HepG2 (cell line): ENCODE measurements around the gene EIF4A3. TPM values are rescaled to one million over a fixed set of nuclear protein-coding genes. Genes with fewer than 3 reads are reported as not detected.

Experiments
- ATAC-seq: fragments of 200-7000 bp; cut with Tn5 transposase; 3 replicates; pipeline ENCODE4 v1.9.1; 2020; ENCODE audit warnings: mild to moderate bottlenecking, moderate library complexity
- BruUV-seq: library from RNA; stranded (reverse); fragments of 400-500 nt; replicated peaks from 2 replicates; lab custom pipeline; 2021; lab: Mats Ljungman, UMichigan
- CTCF ChIA-PET: fragments of 300-600 bp; formaldehyde crosslinking; extraction: SDS; loops from one replicate; lab custom pipeline; 2021; ENCODE audit warnings: low total read pairs, inconsistent platforms, low intra/inter-chr PET ratio; lab: Yijun Ruan, JAX
- POLR2A ChIA-PET: fragments of 350-600 bp; sonication (Branson Sonifier 250); formaldehyde crosslinking; loops from one replicate; lab custom pipeline; 2020; ENCODE audit warnings: antibody characterized with exemption, inconsistent platforms; lab: Yijun Ruan, JAX
- DNase-seq: peaks from one replicate; pipeline ENCODE4 v3.0.0-alpha.2; 2015; ENCODE audit warnings: low spot score
- FAIRE-seq: peaks from 3 replicates; lab custom pipeline; 2011; peaks lifted over from hg19 to GRCh38; lab: Jason Lieb, UNC
- H2AFZ ChIP-seq: one replicate; pipeline ENCODE4 v1.6.1; 2011; ENCODE audit warnings: low read length, inconsistent platforms
- H3K27ac ChIP-seq: fragments of 300-600 bp; 3 replicates; pipeline ENCODE4 v1.8.0; 2011; ENCODE audit warnings: mixed run types, mild to moderate bottlenecking, mixed read lengths, low read length, inconsistent platforms; ENCODE audit not compliant: insufficient read depth; ENCODE audit errors: extremely low read length
- H3K27me3 ChIP-seq, 2 experiments: fragments of 200-600 bp in 1 of 2; 2 replicates in 1 of 2; 3 replicates in 1 of 2; pipeline versions ENCODE4 v1.6.0 to v1.8.0; 2011; ENCODE audit warnings: low read length in 2 of 2, mild to moderate bottlenecking in 2 of 2, moderate library complexity in 2 of 2, inconsistent platforms in 1 of 2; ENCODE audit not compliant: insufficient read depth in 2 of 2, control insufficient read depth in 1 of 2
- H3K36me3 ChIP-seq, 2 experiments: fragments of 200-600 bp in 1 of 2; replicated peaks in 1 of 2; 2 replicates in 1 of 2; 3 replicates in 1 of 2; pipeline versions ENCODE4 v1.5.1 to v1.8.0; 2011; ENCODE audit warnings: low read length in 2 of 2, inconsistent platforms in 1 of 2; ENCODE audit not compliant: insufficient read depth in 2 of 2, control insufficient read depth in 1 of 2
- H3K4me1 ChIP-seq: 2 replicates; pipeline ENCODE4 v1.5.1; 2012; ENCODE audit warnings: low read length, inconsistent platforms; ENCODE audit not compliant: insufficient read depth
- H3K4me2 ChIP-seq: 2 replicates; pipeline ENCODE4 v1.6.0; 2011; ENCODE audit warnings: low read depth, low read length, inconsistent platforms
- H3K4me3 ChIP-seq, 3 experiments: fragments of 200-600 bp in 1 of 3; sonication (generic), shearing (Covaris generic) in 1 of 3; replicated peaks in 1 of 3; 2 replicates each; pipeline ENCODE4 v1.5.1; 2011 to 2016; ENCODE audit warnings: low read length in 3 of 3, inconsistent platforms in 2 of 3, low read depth in 2 of 3, mild to moderate bottlenecking in 2 of 3, control low read depth in 1 of 3, mixed read lengths in 1 of 3; ENCODE audit not compliant: insufficient read depth in 1 of 3
- H3K79me2 ChIP-seq: one replicate; pipeline ENCODE4 v1.6.1; 2011; ENCODE audit warnings: low read length, inconsistent platforms; ENCODE audit not compliant: insufficient read depth
- H3K9ac ChIP-seq: 2 replicates; pipeline ENCODE4 v1.6.0; 2011; ENCODE audit warnings: mild to moderate bottlenecking, low read depth, low read length, inconsistent platforms; ENCODE audit not compliant: insufficient read depth
- H3K9me3 ChIP-seq: 2 replicates; pipeline ENCODE4 v1.5.1; 2012; ENCODE audit warnings: mild to moderate bottlenecking, low read length
- H4K20me1 ChIP-seq: 2 replicates; pipeline ENCODE4 v1.6.0; 2011; ENCODE audit warnings: inconsistent platforms, mild to moderate bottlenecking, low read length, moderate library complexity; ENCODE audit not compliant: insufficient read depth
- HBP1 ChIP-seq: IDR thresholded peaks from 2 replicates; pipeline ENCODE4 v1.6.1; 2016; ENCODE audit warnings: low read depth, control low read depth
- NFATC3 ChIP-seq: sonication (generic); formaldehyde crosslinking; IDR thresholded peaks from 2 replicates; pipeline ENCODE4 v1.5.1; 2020; ENCODE audit warnings: mild to moderate bottlenecking, missing genetic modification reagents
- RXRA ChIP-seq: sonication (generic); formaldehyde crosslinking; IDR thresholded peaks from 2 replicates; pipeline ENCODE4 v1.5.1; 2020; ENCODE audit warnings: missing genetic modification reagents
- THAP11 ChIP-seq: IDR thresholded peaks from 2 replicates; pipeline ENCODE4 v1.6.1; 2016; ENCODE audit warnings: missing biosample characterization, missing genetic modification reagents
- ZBTB26 ChIP-seq: IDR thresholded peaks from 2 replicates; pipeline ENCODE4 v1.6.1; 2016; ENCODE audit warnings: missing compliant biosample characterization, missing genetic modification reagents, borderline replicate concordance
- WGBS: methylation state at CpG from one replicate; pipeline ENCODE4 v1.1.6; 2017; ENCODE audit warnings: low lambda C conversion rate; 5-methylcytosine and 5-hydroxymethylcytosine counted together
- in situ Hi-C: cut with HindIII; loops from 2 replicates; pipeline ENCODE4 v1.10.0; 2017; ENCODE audit warnings: low pct_unique_long_range_greater_than_20kb; ENCODE audit not compliant: extremely low pct_ligation_motif_present
- intact Hi-C: fragments of 100-400 bp; cut with micrococcal nuclease; formaldehyde crosslinking; loops from one replicate; pipeline ENCODE4 v1.10.0; 2022; ENCODE audit not compliant: unreplicated experiment
- polyA plus RNA-seq, 8 experiments: library from polyadenylated mRNA; depleted of rRNA in 3 of 8; stranded (reverse) in 7 of 8; unstranded in 1 of 8; fragments of >200 nt; fragmentation: Illumina TruSeq in 4 of 8; extraction: Trizol in 4 of 8; gene quantifications; 2 replicates each; pipeline versions ENCODE4 v1.2.1 to v1.2.3, GENCODE V29; 2011 to 2016; ENCODE audit warnings: low read depth in 4 of 8, missing spikeins in 1 of 8, mixed read lengths in 1 of 8; ENCODE audit not compliant: insufficient read depth in 1 of 8
- total RNA-seq, 5 experiments: library from RNA; depleted of rRNA; stranded (reverse); fragments of >200 nt; fragmentation: Illumina TruSeq; extraction: Trizol; gene quantifications; 2 replicates each; pipeline ENCODE4 v1.2.3, GENCODE V29; 2016; ENCODE audit warnings: low read depth in 1 of 5

The EIF4A3 gene
- total and polyA plus RNA-seq, 2 of the 13 experiments (the other 11 are each of a cell fraction or from before 2014, with no cell fraction given), result 145 to 187 TPM

- CTCF ChIA-PET, result no interaction called here
- Histone ChIP-seq H3K36me3 (no peaks in the 10 kb centered on the region), H3K9ac (no peak overlapping the region), H3K4me2 (no peak overlapping the region), H2AFZ (no peak overlapping the region), H3K9me3 (no peaks in the 10 kb centered on the region), H3K4me3 (no peak overlapping the region), H3K79me2 (no peaks in the 10 kb centered on the region), H4K20me1 (no peaks in the 10 kb centered on the region), H3K27me3 (peaks cover 11 to 75% of the 10 kb centered on the region in 2 experiments), H3K27ac (no peak overlapping the region), H3K4me1 (peaks cover 21% of the 10 kb centered on the region)
- no TSS peak for BruUV-seq
- DNase-seq (no peak), FAIRE-seq (no peak), ATAC-seq (peak; percentile 7; the same call in 1 of the 3 replicates)
- POLR2A ChIA-PET, result interaction anchor here (2.6 kb wide), 1 partner anchor 14 kb away, joined by 13 read pairs; the partner anchor contains the start of gene GAA
- in situ Hi-C loops, result no loop called here
- intact Hi-C loops, result no loop called here
- TF ChIP-seq ZBTB26, result no peak
- WGBS, result 39% methylated on average over 25 of the region's 34 CpGs
Observed at GRCh38 chr17:80087346-80088265, 59.3 kb downstream of the EIF4A3 start.

GRCh38 chr17:80086616-80087015 lies 60.3 kb downstream of the EIF4A3 start:
- peak overlapping the region in 1 of 3 experiments; percentile 63; a peak in 1 of 6 replicates for H3K4me3 ChIP-seq
- H3K4me2 ChIP-seq, result peak overlapping the region; percentile 75
- FAIRE-seq (no peak), DNase-seq (no peak), ATAC-seq (no peak)
- H2AFZ ChIP-seq, result no peak overlapping the region
- TF ChIP-seq NFATC3 (CRISPR knock-in tag) (0 out of 2 replicates have a peak, but pooled peaks have one; percentile 22), RXRA (CRISPR knock-in tag) (peak; percentile 12; the same call in 1 of the 2 replicates), HBP1 (CRISPR knock-in tag) (no peak), THAP11 (no peak)
- in situ Hi-C loops, result no loop called here
- ChIA-PET CTCF (no interaction called here), POLR2A (interaction anchor here (1.6 to 2.6 kb wide), 2 partner anchors 9 to 15 kb away, joined by 3 to 13 read pairs; partner anchors contain the start of gene GAA)
- H3K9me3 ChIP-seq, result no peaks in the 10 kb centered on the region
- WGBS, result 52% methylated on average over 9 of the region's 11 CpGs
- no peaks in the 10 kb centered on the region for H3K79me2 ChIP-seq
- H3K27me3 ChIP-seq, result peaks cover 11 to 66% of the 10 kb centered on the region in 2 experiments
- H3K36me3 ChIP-seq, result no peaks in the 10 kb centered on the region
- no peak overlapping the region for H3K27ac ChIP-seq
- H4K20me1 ChIP-seq, result no peaks in the 10 kb centered on the region
- peaks cover 22% of the 10 kb centered on the region for H3K4me1 ChIP-seq
- no peak overlapping the region for H3K9ac ChIP-seq
- no TSS peak for BruUV-seq
- intact Hi-C loops, result no loop called here
